ENCODE measurements around the gene LARGE1.

- no peak for TF ChIP-seq RAD21 (IDR thresholded peaks at IDR 0.05; ENCODE audit: low read length)
- no peak for TF ChIP-seq POLR2A (IDR thresholded peaks at IDR 0.05; ENCODE audit: low read depth, low read length)
- TF ChIP-seq CTCF (conservative IDR thresholded peaks at IDR 0.05; ENCODE audit: low read depth, low read length) = no peak
Measured at GRCh38 chr22:33787645-33788456, 132.4 kb downstream of the LARGE1 start.

Measured in IMR-90 (cell line).